Liver (tissue), 9 donors: Measurements from ENCODE around the gene RAB27A. TPM values are rescaled to one million over a fixed set of nuclear protein-coding genes. Genes with fewer than 3 reads are reported as not detected.

Experiments used
- DNase-seq: peaks from one replicate; pipeline ENCODE4 v3.0.0-alpha.2; 2017; ENCODE audit warnings: low spot score
- H3K27ac ChIP-seq, 2 donors: one replicate each; pipeline ENCODE4 v1.7.0; 2013; ENCODE audit warnings: inconsistent platforms in 2 of 2, low read length in 2 of 2, control low read depth in 1 of 2, low read depth in 1 of 2, mild to moderate bottlenecking in 1 of 2
- H3K27me3 ChIP-seq, 4 donors: one replicate each; pipeline versions ENCODE4 v1.6.1 to v1.7.0; 2013; ENCODE audit warnings: low read length in 3 of 4, inconsistent platforms in 1 of 4, mild to moderate bottlenecking in 1 of 4, moderate library complexity in 1 of 4; ENCODE audit not compliant: control insufficient read depth in 4 of 4, insufficient read depth in 4 of 4
- H3K36me3 ChIP-seq, 4 donors: one replicate each; pipeline versions ENCODE4 v1.6.1 to v1.7.0; 2013; ENCODE audit warnings: low read length in 3 of 4, mild to moderate bottlenecking in 3 of 4, low read depth in 1 of 4, moderate library complexity in 1 of 4; ENCODE audit not compliant: control insufficient read depth in 4 of 4, insufficient read depth in 3 of 4
- H3K4me1 ChIP-seq, 4 donors: one replicate each; pipeline versions ENCODE4 v1.6.1 to v1.7.0; 2013; ENCODE audit warnings: low read length in 3 of 4, mild to moderate bottlenecking in 3 of 4, moderate library complexity in 1 of 4; ENCODE audit not compliant: control insufficient read depth in 4 of 4, insufficient read depth in 4 of 4
- H3K4me3 ChIP-seq, 3 donors: one replicate each; pipeline versions ENCODE4 v1.6.1 to v1.7.0; 2013; ENCODE audit warnings: low read length in 3 of 3, control low read depth in 1 of 3, low read depth in 1 of 3, mild to moderate bottlenecking in 1 of 3
- H3K9ac ChIP-seq, 2 donors: one replicate each; pipeline ENCODE4 v1.7.0; 2013; ENCODE audit warnings: low read length in 2 of 2, mild to moderate bottlenecking in 2 of 2, moderate library complexity in 2 of 2, control low read depth in 1 of 2, low read depth in 1 of 2
- H3K9me3 ChIP-seq, 4 donors: one replicate each; pipeline versions ENCODE4 v1.6.1 to v1.7.0; 2013; ENCODE audit warnings: low read length in 3 of 4; ENCODE audit not compliant: control insufficient read depth in 4 of 4
- CTCF ChIP-seq: fragments of 150-350 bp; IDR thresholded peaks from 2 replicates; pipeline ENCODE4 v1.5.1; 2017; ENCODE audit warnings: improper control_type of control experiment, low read depth, low read length; ENCODE audit not compliant: missing input control
- EGR1 ChIP-seq, 2 donors: IDR thresholded peaks; 2 replicates each; pipeline ENCODE4 v1.6.1; 2016 to 2018; ENCODE audit warnings: antibody characterized with exemption in 2 of 2, low read depth in 2 of 2
- FOXA2 ChIP-seq: IDR thresholded peaks from 2 replicates; pipeline ENCODE4 v1.6.1; 2016; ENCODE audit warnings: antibody characterized with exemption
- HNF4A ChIP-seq, 2 donors: conservative IDR thresholded peaks; 2 replicates each; pipeline ENCODE4 v1.6.1; 2016; ENCODE audit warnings: antibody characterized with exemption in 2 of 2, mild to moderate bottlenecking in 2 of 2
- HNF4G ChIP-seq: IDR thresholded peaks from 2 replicates; pipeline ENCODE4 v1.6.1; 2016; ENCODE audit warnings: antibody characterized with exemption
- JUND ChIP-seq, 2 donors: IDR thresholded peaks; 2 replicates each; pipeline ENCODE4 v1.6.1; 2016; ENCODE audit warnings: antibody characterized with exemption in 2 of 2
- NR2F2 ChIP-seq: IDR thresholded peaks from 2 replicates; pipeline ENCODE4 v1.6.1; 2016; ENCODE audit warnings: antibody characterized with exemption
- RAD21 ChIP-seq, 2 donors: IDR thresholded peaks; 2 replicates each; pipeline ENCODE4 v1.6.1; 2016; ENCODE audit warnings: antibody characterized with exemption in 2 of 2, mild to moderate bottlenecking in 2 of 2
- RXRA ChIP-seq, 2 donors: IDR thresholded peaks; 2 replicates each; pipeline ENCODE4 v1.6.1; 2017 to 2018; ENCODE audit warnings: antibody characterized with exemption in 2 of 2, mild to moderate bottlenecking in 1 of 2
- SP1 ChIP-seq: IDR thresholded peaks from 2 replicates; pipeline ENCODE4 v1.6.1; 2018; ENCODE audit warnings: antibody characterized with exemption, mild to moderate bottlenecking
- TAF1 ChIP-seq: conservative IDR thresholded peaks from 2 replicates; pipeline ENCODE4 v1.6.1; 2016; ENCODE audit warnings: antibody characterized with exemption, mild to moderate bottlenecking
- ZBTB33 ChIP-seq: IDR thresholded peaks from 2 replicates; pipeline ENCODE4 v1.6.1; 2016; ENCODE audit warnings: antibody characterized with exemption
- WGBS: extraction: QIAGEN DNeasy Blood & Tissue Kit; methylation state at CpG from one replicate; pipeline ENCODE4 v1.1.7; 2013; 5-methylcytosine and 5-hydroxymethylcytosine counted together
- polyA plus RNA-seq, 2 donors: library from polyadenylated mRNA; stranded (reverse) in 1 of 2; unstranded in 1 of 2; fragments of 200-250 nt in 1 of 2; fragments of >200 nt in 1 of 2; fragmentation: Nextera tagmentation in 1 of 2; extraction: Ambion mirVana in 1 of 2; gene quantifications; one replicate each; pipeline versions ENCODE4 v1.2.1 to v1.2.3, GENCODE V29; 2013 to 2015
- total RNA-seq, 2 donors: library from RNA; depleted of rRNA; stranded (reverse); fragments of >200 nt; gene quantifications; one replicate each; pipeline ENCODE4 v1.2.3, GENCODE V29; 2014
- TF ChIP-seq, protein P1 (sequence below): IDR thresholded peaks from 2 replicates; pipeline ENCODE4 v1.6.1; 2016; ENCODE audit warnings: antibody characterized with exemption
- donor health status: healthy.
- donor health status: healthy.
- donor health status: healthy.
- donor health status: healthy.
- donor health status: healthy.

RAB27A gene
- total and polyA plus RNA-seq, 4 donors, result 6.4 to 30.8 (median 24.9) TPM

DNA sequence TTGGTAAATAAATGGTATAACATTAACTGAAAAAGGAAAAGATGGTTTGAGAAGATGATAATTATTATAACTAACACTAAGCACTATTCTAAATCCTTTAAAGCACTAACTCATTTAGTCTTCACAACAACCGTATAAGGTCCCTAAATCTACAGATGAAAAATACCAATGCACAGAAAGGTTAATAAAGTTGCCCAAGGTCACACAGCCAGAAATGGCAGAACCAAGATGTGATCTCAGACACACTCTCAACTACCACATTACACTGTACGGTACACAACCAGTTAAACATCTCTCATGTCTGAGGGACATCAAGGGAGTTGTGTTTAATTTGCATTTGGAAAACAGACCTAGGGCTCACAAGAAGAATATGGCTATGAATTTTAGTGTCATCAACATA lies 23.1 kb downstream of the RAB27A start (continued):
- TF ChIP-seq, protein P1, sequence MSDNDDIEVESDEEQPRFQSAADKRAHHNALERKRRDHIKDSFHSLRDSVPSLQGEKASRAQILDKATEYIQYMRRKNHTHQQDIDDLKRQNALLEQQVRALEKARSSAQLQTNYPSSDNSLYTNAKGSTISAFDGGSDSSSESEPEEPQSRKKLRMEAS, result no peak
- TF ChIP-seq CTCF (no peak), JUND (IDR thresholded peaks at IDR 0.05) (no peak), RXRA (IDR thresholded peaks at IDR 0.05) (no peak), FOXA2 (no peak)

- Histone ChIP-seq H3K9me3 (no peaks in the 10 kb centered on the region), H3K27ac (no peak overlapping the region), H3K4me1 (peaks cover 0 to 22% (median 9%) of the 10 kb centered on the region in 4 donors), H3K4me3 (no peak overlapping the region), H3K9ac (no peak overlapping the region), H3K36me3 (peaks cover 0 to 3% (median 0%) of the 10 kb centered on the region in 4 donors), H3K27me3 (no peaks in the 10 kb centered on the region)
- no peak for TF ChIP-seq EGR1 (IDR thresholded peaks at IDR 0.05; ENCODE audit: low read depth in 2 of 2)
- no peak for TF ChIP-seq SP1
- TF ChIP-seq HNF4A (conservative IDR thresholded peaks at IDR 0.05), result peak; percentile 43 to 53
- TF ChIP-seq RXRA (IDR thresholded peaks at IDR 0.05), result no peak
- DNase-seq, result no peak
- 51% methylated on average over 3 of the region's 3 CpGs for WGBS
These were observed 29.0 kb downstream of the RAB27A start for GRCh38 chr15:55260562-55261131.

DNA sequence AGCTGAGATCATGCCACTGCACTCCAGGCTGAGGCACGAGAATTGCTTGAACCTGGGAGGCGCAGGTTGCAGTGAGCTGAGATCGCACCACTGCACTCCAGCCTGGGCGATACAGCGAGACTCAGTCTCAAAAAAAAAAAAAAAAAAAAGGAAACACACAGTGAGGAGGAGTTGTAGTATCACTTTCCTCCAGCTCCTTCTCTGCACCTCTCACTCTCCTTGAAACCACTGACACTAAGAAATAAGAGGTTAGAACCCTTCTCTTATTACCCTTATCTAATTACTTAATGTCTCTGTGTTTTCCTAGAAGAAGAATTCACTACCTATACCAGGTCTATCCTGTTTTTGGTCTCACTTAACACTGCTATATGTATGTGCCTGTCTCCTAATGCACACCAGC lies 31.7 kb downstream of the RAB27A start:
- Histone ChIP-seq H3K4me3 (no peak overlapping the region), H3K9ac (no peak overlapping the region), H3K27ac (no peak overlapping the region), H3K27me3 (no peaks in the 10 kb centered on the region), H3K9me3 (no peaks in the 10 kb centered on the region), H3K4me1 (peaks cover 2 to 33% (median 15%) of the 10 kb centered on the region in 4 donors), H3K36me3 (peaks cover 0 to 2% (median 0%) of the 10 kb centered on the region in 4 donors)
- no peak for DNase-seq
- TF ChIP-seq SP1 (no peak), RAD21 (IDR thresholded peaks at IDR 0.05) (no peak), ZBTB33 (no peak), HNF4A (conservative IDR thresholded peaks at IDR 0.05) (no peak), HNF4G (no peak), TAF1 (no peak), NR2F2 (no peak)
- 89% methylated on average over 5 of the region's 5 CpGs for WGBS
